HG03354 (cell line): ENCODE results near the gene BDH2.

ENCODE experiments used
- ATAC-seq: cut with Tn5 transposase; IDR thresholded peaks from one replicate; pipeline ENCODE4 v1.9.1; 2021; ENCODE audit warnings: mild to moderate bottlenecking; ENCODE audit not compliant: unreplicated experiment, poor library complexity, severe bottlenecking

BDH2 gene

DNA sequence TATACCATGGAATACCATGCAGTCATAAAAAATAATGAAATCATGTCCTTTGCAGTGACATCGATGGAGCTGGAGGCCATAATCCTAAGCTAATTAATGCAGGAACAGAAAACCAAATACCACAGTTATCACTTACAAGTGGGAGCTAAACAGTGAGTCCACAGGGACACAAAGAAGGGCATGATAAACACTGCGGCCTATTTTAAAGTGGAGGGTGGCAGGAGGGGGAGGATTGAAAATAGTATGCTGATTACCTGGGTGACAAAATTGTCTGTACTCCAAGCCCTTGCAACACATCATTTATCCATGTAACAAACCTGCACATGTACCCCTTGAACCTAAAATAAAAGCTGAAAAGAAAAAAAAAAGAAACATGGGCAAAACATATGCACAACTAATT lies 63.5 kb downstream of the BDH2 start:
- ATAC-seq, result no peak

DNA sequence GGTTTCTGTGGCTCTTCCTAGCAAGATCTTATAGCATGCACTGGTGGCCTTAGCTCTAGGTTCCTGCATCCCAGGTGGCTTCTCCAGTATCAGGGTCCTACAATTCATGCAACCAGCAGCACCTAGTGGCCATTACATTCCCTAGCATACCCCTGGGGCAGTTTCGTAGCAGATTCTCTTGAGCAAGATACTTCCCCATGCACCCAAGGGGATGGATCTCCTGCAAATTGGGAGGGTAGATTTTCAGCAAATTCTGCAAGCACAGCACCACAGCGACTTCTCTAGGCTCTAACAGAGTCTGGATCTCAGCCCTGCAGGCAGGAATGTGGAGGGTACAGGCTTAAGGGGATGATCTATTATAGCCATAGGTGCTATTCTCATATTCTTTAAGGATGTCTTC lies 67.1 kb downstream of the BDH2 start:
- ATAC-seq, result peak; percentile 93

DNA sequence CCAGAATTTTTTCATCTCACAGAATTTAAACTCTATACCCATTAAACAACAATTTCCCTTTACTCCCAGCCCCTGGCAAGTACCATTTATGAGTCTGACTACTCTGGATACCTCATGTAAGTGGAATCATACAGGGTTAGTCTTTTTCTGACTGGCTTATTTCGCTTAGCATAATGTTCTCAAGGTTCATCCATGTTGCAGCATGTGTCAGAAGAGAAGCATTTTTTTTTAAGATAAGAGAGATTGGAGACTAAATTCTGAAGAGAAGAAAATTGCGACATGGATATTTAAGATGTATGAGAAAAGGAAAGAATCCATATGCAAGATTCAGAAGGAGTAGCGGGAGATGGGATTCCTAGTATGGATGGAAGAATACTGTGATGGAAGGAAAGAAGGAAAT lies 68.8 kb downstream of the BDH2 start:
- ATAC-seq, result no peak

DNA sequence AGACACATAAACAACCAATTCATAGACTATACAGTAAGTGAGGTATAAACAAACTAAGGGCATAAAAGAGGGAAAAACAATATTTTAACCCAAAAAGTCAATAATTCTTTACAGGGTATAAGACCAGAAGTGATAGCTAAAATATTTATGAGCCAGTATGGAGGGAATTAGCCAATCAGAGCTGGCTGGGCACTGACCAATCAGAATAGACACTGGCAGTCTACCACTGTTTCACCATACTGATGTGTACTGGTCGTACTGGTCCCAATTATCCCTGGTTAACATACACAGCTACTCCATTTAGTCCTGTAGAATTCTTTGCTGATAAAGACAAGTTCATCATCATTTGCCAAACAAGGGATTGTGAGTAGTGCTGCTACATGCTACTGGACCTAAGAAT lies 70.3 kb downstream of the BDH2 start:
- ATAC-seq, result no peak
